GM12891 (cell line): ENCODE measurements around the gene EFCAB7.

Source experiments
- POLR2A ChIP-seq: IDR thresholded peaks from 2 replicates; pipeline ENCODE4 v1.6.1; 2011; ENCODE audit warnings: low read depth, low read length, control low read depth
- POLR2AphosphoS5 ChIP-seq: IDR thresholded peaks from 2 replicates; pipeline ENCODE4 v1.6.1; 2011; ENCODE audit warnings: low read depth, low read length, control low read depth

GRCh38 chr1:63516629-63517028, 6.7 kb upstream of the EFCAB7 start:
- TF ChIP-seq POLR2AphosphoS5: no peak
- TF ChIP-seq POLR2A: no peak
